Adrenal gland (tissue), 12 donors: ENCODE measurements around the gene MAD1L1. TPM values are rescaled to one million over a fixed set of nuclear protein-coding genes. Genes with fewer than 3 reads are reported as not detected.

Experiments
- DNase-seq, 7 donors: peaks; one replicate each; pipeline ENCODE4 v3.0.0-alpha.2; 2019 to 2020
- H3K27ac ChIP-seq, 5 donors: fragments of 200-600 bp; sonication (generic) in 4 of 5; 1 replicate in 3 of 5; 2 replicates in 2 of 5; pipeline versions ENCODE4 v1.5.1 to v1.8.0; 2016 to 2020; ENCODE audit warnings: mild to moderate bottlenecking in 1 of 5
- H3K27me3 ChIP-seq: fragments of 200-600 bp; 2 replicates; pipeline ENCODE4 v1.8.0; 2021
- H3K36me3 ChIP-seq, 2 donors: fragments of 200-600 bp; replicated peaks in 1 of 2; 1 replicate in 1 of 2; 2 replicates in 1 of 2; pipeline versions ENCODE4 v1.5.1 to v1.8.0; 2018 to 2022
- H3K4me1 ChIP-seq, 2 donors: fragments of 200-600 bp; replicated peaks in 1 of 2; 1 replicate in 1 of 2; 2 replicates in 1 of 2; pipeline versions ENCODE4 v1.5.1 to v1.8.0; 2018 to 2021
- H3K4me3 ChIP-seq, 4 donors: fragments of 200-600 bp; sonication (generic) in 3 of 4; one replicate each; pipeline ENCODE4 v1.5.1; 2016 to 2018
- H3K9me3 ChIP-seq, 3 donors: fragments of 200-600 bp; sonication (generic) in 1 of 3; replicated peaks in 1 of 3; 1 replicate in 2 of 3; 2 replicates in 1 of 3; pipeline versions ENCODE4 v1.5.1 to v1.8.0; 2016 to 2021
- CTCF ChIP-seq, 6 experiments: fragments of 450-650 bp in 4 of 6; fragments of 200-600 bp in 2 of 6; sonication (generic) in 1 of 6; IDR thresholded peaks; 1 replicate in 5 of 6; 2 replicates in 1 of 6; pipeline versions ENCODE4 v1.5.1 to v1.8.0; 2016 to 2021; ENCODE audit warnings: antibody characterized with exemption in 6 of 6, mild to moderate bottlenecking in 2 of 6, moderate library complexity in 1 of 6
- POLR2A ChIP-seq, 2 donors: fragments of 450-650 bp; IDR thresholded peaks; one replicate each; pipeline ENCODE4 v1.6.1; 2017; ENCODE audit warnings: antibody characterized with exemption in 2 of 2, mild to moderate bottlenecking in 2 of 2, moderate library complexity in 1 of 2
- WGBS, 4 donors: extraction: QIAGEN DNeasy Blood & Tissue Kit in 2 of 4; methylation state at CpG; one replicate each; pipeline versions ENCODE4 v1.1.5 to v1.1.7; 2013 to 2017; 5-methylcytosine and 5-hydroxymethylcytosine counted together
- intact Hi-C, 2 donors: fragments of 100-400 bp; cut with DNase I; formaldehyde crosslinking; loops; one replicate each; pipeline versions ENCODE4 v1.14.1 to v1.15.0; 2022 to 2023
- polyA plus RNA-seq, 3 donors: library from polyadenylated mRNA; stranded (reverse); fragments of 200-250 nt in 2 of 3; fragments of 350-450 nt in 1 of 3; fragmentation: Illumina TruSeq in 1 of 3; extraction: RNeasy Lipid Tissue Mini Kit (QIAGEN cat#74804) in 1 of 3; gene quantifications; one replicate each; pipeline ENCODE4 v1.2.3, GENCODE V29; 2013 to 2014
- total RNA-seq, 9 donors: library from RNA; depleted of rRNA in 4 of 9; stranded (reverse); fragments of >200 nt in 4 of 9; fragments of 120-200 nt in 1 of 9; fragmentation: NEBNext Ultra II Directional in 1 of 9; extraction: Animal tissue kit (Norgen Biotek cat#: 25700) in 1 of 9; gene quantifications; one replicate each; pipeline versions ENCODE4 v1.1.0 to v1.2.4, GENCODE V29; 2013 to 2023
- donor health status: healthy with polysubstance abuse.
- donor health status: Bipolar disorder and iron deficiency.
- donor health status: DM: yes; HTN: yes; CAD: no.
- donor health status: DM: no; HTN: no; CAD: no.
- donor health status: DM: no; HTN: no; CAD: no.
- donor health status: DM: yes; HTN: yes; CAD: no.

The MAD1L1 gene
- total and polyA plus RNA-seq, 12 donors: 6.7 to 87.7 (median 28.9) TPM

DNA sequence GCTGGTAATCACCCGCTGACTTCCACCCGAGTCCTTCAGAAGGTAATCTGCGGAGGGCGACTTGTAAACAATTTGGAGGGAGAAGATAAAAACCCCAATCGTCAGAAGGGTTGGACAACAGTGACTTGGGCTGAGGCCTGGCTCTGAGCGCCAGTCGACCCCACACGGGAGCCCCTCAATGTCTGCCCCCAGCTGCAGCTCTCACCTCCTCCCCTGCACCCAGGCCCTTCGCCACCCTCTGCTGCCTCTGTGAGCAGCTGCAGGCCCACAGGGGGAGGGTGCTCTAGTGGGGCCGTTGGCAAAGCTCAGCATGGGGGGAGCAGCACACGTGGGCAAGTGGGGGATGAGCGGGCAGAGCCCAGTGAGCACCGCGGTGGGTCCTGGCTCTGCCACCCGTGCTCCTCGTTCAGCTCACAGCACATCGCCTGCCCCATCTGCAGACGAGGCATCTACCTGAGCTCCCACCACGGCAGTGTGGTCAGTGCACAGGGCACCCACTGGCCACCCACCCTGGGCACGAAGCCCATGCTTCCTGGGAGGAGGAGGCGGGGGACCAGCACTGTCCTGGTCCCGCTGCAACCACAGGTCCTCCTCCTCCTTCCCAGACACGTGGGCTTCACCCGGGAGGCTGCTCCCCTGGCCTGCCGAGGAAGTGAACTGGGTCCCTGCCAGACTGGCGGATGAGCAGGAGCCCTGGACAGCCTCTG, 282.1 kb downstream of the MAD1L1 start:
- TF ChIP-seq CTCF (IDR thresholded peaks at IDR 0.05) (no peak), POLR2A (IDR thresholded peaks at IDR 0.05) (no peak)
- WGBS, 4 donors: 86 to 98% (median 89%) methylated on average over 7 to 26 of the region's 26 CpGs
- DNase-seq: no peak
- H3K4me3 ChIP-seq: no peak overlapping the region
- H3K9me3 ChIP-seq: no peaks in the 10 kb centered on the region
- no peaks in the 10 kb centered on the region for H3K27me3 ChIP-seq
- intact Hi-C loops: no loop called here
- no peaks in the 10 kb centered on the region for H3K4me1 ChIP-seq
- no peaks in the 10 kb centered on the region for H3K36me3 ChIP-seq
- H3K27ac ChIP-seq: no peak overlapping the region

- no peaks in the 10 kb centered on the region for H3K4me1 ChIP-seq
- intact Hi-C loops: no loop called here
These were observed 282.7 kb downstream of the MAD1L1 start for GRCh38 chr7:1950066-1950451.

DNA sequence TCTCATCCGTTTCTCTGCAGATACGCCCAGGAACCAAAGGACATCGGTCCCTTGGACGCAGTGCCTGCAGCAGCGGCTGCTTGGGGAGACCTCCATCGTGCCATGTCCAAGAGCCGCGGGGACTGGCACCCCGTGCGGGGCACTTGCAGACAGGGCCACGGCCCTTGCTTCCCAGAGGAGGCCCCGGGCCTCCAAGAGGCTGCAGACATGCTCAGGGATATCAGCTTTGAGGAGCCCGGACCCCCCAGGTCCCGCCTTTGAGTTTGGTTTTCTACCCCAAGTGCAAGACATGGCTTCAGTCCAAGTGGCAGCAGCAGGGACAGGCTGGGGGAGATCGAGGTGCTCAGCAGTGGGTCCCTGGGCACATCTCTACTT, 283.1 kb downstream of the MAD1L1 start:
- intact Hi-C loops: no loop called here
- DNase-seq: no peak
- TF ChIP-seq CTCF (IDR thresholded peaks at IDR 0.05) (no peak), POLR2A (IDR thresholded peaks at IDR 0.05) (no peak)
- H3K4me3 ChIP-seq: no peak overlapping the region
- no peaks in the 10 kb centered on the region for H3K27me3 ChIP-seq
- no peaks in the 10 kb centered on the region for H3K4me1 ChIP-seq
- no peaks in the 10 kb centered on the region for H3K9me3 ChIP-seq
- H3K27ac ChIP-seq: no peak overlapping the region
- WGBS, 4 donors: 86 to 100% (median 89%) methylated on average over 1 to 15 of the region's 15 CpGs
- no peaks in the 10 kb centered on the region for H3K36me3 ChIP-seq

More at GRCh38 chr7:1950066-1950451, 282.7 kb downstream of the MAD1L1 start:
- Histone ChIP-seq H3K9me3 (no peaks in the 10 kb centered on the region), H3K27ac (no peak overlapping the region), H3K4me3 (no peak overlapping the region), H3K36me3 (no peaks in the 10 kb centered on the region), H3K27me3 (no peaks in the 10 kb centered on the region)
- TF ChIP-seq POLR2A (IDR thresholded peaks at IDR 0.05): no peak
- TF ChIP-seq CTCF (IDR thresholded peaks at IDR 0.05): no peak
- WGBS, 4 donors: 89 to 92% (median 90%) methylated on average over 13 to 18 of the region's 18 CpGs
- DNase-seq: peak in 1 of 7 donors; percentile 5

DNA sequence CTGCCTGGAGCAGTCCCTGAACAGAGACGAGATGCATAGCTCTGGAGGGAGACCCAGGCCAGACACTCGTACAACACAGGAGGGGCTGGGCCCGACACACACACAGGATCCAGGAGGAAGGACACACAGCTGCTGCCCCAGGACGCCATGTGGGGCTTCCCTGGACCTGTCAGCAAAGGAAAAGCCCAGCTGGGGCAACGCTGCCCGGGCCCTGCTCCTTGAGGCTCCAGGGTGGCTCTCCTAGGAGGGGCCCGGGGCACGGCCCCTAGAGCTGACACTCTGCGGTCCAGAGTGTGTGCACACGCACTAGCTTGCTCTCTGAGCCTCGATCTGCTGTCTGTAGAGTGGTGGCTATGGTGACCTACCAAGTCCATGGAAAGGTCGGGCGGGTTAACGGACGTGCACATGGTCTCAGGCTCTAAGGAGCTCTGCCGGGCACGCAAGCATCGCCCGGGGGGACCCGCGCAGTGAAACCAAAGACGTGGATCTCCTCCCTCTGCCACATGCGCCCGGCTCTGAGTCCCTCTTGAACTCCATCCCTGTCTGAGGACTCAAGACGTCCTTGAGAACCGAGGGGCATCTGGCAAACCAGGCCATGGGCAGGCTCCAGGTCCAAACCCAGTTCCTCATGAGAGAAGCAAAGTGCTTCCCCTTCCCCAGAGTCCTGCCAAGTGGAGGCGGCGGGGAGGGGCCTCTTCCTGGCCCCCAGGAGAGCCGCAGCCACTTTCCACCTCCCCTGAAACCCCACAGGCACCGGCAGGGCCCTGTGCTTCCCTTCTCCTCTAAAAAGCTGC, 283.7 kb downstream of the MAD1L1 start:
- intact Hi-C loops: no loop called here
- peak in 1 of 7 donors; percentile 6 for DNase-seq
- Histone ChIP-seq H3K36me3 (no peaks in the 10 kb centered on the region), H3K9me3 (no peaks in the 10 kb centered on the region), H3K27ac (no peak overlapping the region), H3K4me3 (no peak overlapping the region), H3K27me3 (no peaks in the 10 kb centered on the region), H3K4me1 (no peaks in the 10 kb centered on the region)
- TF ChIP-seq POLR2A (IDR thresholded peaks at IDR 0.05) (no peak), CTCF (IDR thresholded peaks at IDR 0.05) (no peak)
- WGBS, 4 donors: 91 to 96% (median 93%) methylated on average over 22 to 30 of the region's 30 CpGs
